K562 (cell line): ENCODE data around the gene ARMC2. TPM values are rescaled to one million over a fixed set of nuclear protein-coding genes. Genes with fewer than 3 reads are reported as not detected.
A peak's percentile ranks its signal among the peaks of the same experiment; 100 is the strongest.

Source experiments
- ATF1 ChIP-seq, 2 experiments: fragments of 450-650 bp in 1 of 2; IDR thresholded peaks; 2 replicates each; pipeline ENCODE4 v1.6.1; 2016; ENCODE audit warnings: missing compliant biosample characterization in 1 of 2, missing genetic modification characterization in 1 of 2
- CEBPG ChIP-seq, 3 experiments: fragments of 200-800 bp in 1 of 3; sonication (Bioruptor generic) in 1 of 3; sonication (generic) in 1 of 3; formaldehyde crosslinking in 1 of 3; IDR thresholded peaks in 2 of 3; conservative IDR thresholded peaks in 1 of 3; 2 replicates each; pipeline versions ENCODE4 v1.6.1 to v1.8.0; 2016 to 2022; ENCODE audit warnings: missing compliant biosample characterization in 2 of 3, missing genetic modification characterization in 2 of 3, mild to moderate bottlenecking in 1 of 3, missing genetic modification reagents in 1 of 3
- DACH1 ChIP-seq: fragments of 450-650 bp; IDR thresholded peaks from 2 replicates; pipeline ENCODE4 v1.6.1; 2018; ENCODE audit not compliant: partially characterized antibody
- ETV5 ChIP-seq: sonication (generic); formaldehyde crosslinking; IDR thresholded peaks from 2 replicates; pipeline ENCODE4 v1.4.0; 2020; ENCODE audit warnings: low read depth, mild to moderate bottlenecking, missing genetic modification reagents
- ETV6 ChIP-seq, 3 experiments: fragments of 150-350 bp in 1 of 3; sonication (generic) in 1 of 3; formaldehyde crosslinking in 1 of 3; IDR thresholded peaks; 2 replicates each; pipeline versions ENCODE4 v1.6.1 to v1.8.0; 2014 to 2022; ENCODE audit warnings: borderline replicate concordance in 2 of 3, low read depth in 2 of 3, antibody characterized with exemption in 1 of 3, low read length in 1 of 3, mild to moderate bottlenecking in 1 of 3, missing genetic modification reagents in 1 of 3
- JUND ChIP-seq, 2 experiments: IDR thresholded peaks; 2 replicates in 1 of 2; 3 replicates in 1 of 2; pipeline ENCODE4 v1.6.1; 2011; ENCODE audit warnings: borderline replicate concordance in 2 of 2, low read depth in 2 of 2, low read length in 2 of 2, improper control_type of control experiment in 1 of 2, missing biosample characterization in 1 of 2, missing genetic modification characterization in 1 of 2, missing genetic modification reagents in 1 of 2
- KDM4B ChIP-seq, 2 experiments: fragments of 450-650 bp in 1 of 2; sonication (generic) in 1 of 2; IDR thresholded peaks; 2 replicates each; pipeline ENCODE4 v1.6.1; 2016 to 2017; ENCODE audit warnings: borderline replicate concordance in 2 of 2, antibody characterized with exemption in 1 of 2, low read depth in 1 of 2, mild to moderate bottlenecking in 1 of 2
- MAFK ChIP-seq: IDR thresholded peaks from 2 replicates; pipeline ENCODE4 v1.6.1; 2011; ENCODE audit warnings: low read length, improper control_type of control experiment
- MYNN ChIP-seq, 2 experiments: sonication (generic); formaldehyde crosslinking in 1 of 2; IDR thresholded peaks; 2 replicates each; pipeline versions ENCODE4 v1.5.0 to v1.6.1; 2016 to 2020; ENCODE audit warnings: antibody characterized with exemption in 1 of 2, missing genetic modification reagents in 1 of 2
- POLR3G ChIP-seq: IDR thresholded peaks from 2 replicates; pipeline ENCODE4 v1.6.1; 2011; ENCODE audit not compliant: insufficient read length, insufficient replicate concordance; ENCODE audit errors: extremely low read depth
- PPARD ChIP-seq: fragments of 250-450 bp; sonication (Bioruptor Pico); IDR thresholded peaks from 2 replicates; pipeline ENCODE4 v1.8.0; 2022; ENCODE audit warnings: inconsistent platforms, mild to moderate bottlenecking, moderate library complexity
- SMARCE1 ChIP-seq: fragments of 450-650 bp; IDR thresholded peaks from 2 replicates; pipeline ENCODE4 v1.7.1; 2016; ENCODE audit warnings: mild to moderate bottlenecking
- ZMIZ1 ChIP-seq, 2 experiments: fragments of 150-350 bp in 1 of 2; IDR thresholded peaks; 2 replicates each; pipeline ENCODE4 v1.6.1; 2012 to 2016; ENCODE audit warnings: low read depth in 2 of 2, low read length in 2 of 2, mild to moderate bottlenecking in 1 of 2, moderate library complexity in 1 of 2
- ZNF75A ChIP-seq: fragments of 450-650 bp; formaldehyde crosslinking; IDR thresholded peaks from 2 replicates; pipeline ENCODE4 v1.4.0; 2020; ENCODE audit warnings: mild to moderate bottlenecking
- polyA plus RNA-seq, 8 experiments: library from polyadenylated mRNA; depleted of rRNA in 4 of 8; stranded (reverse) in 5 of 8; unstranded in 3 of 8; fragments of >200 nt; fragmentation: Nextera tagmentation in 2 of 8; fragmentation: Illumina TruSeq in 1 of 8; extraction: Ambion mirVana in 2 of 8; extraction: Trizol in 1 of 8; gene quantifications; 2 replicates each; pipeline versions ENCODE4 v1.2.1 to v1.2.3, GENCODE V29; 2011 to 2014; ENCODE audit warnings: inconsistent platforms in 1 of 8, missing spikeins in 1 of 8
- total RNA-seq, 7 experiments: library from RNA; depleted of rRNA in 6 of 7; stranded (reverse); fragments of >200 nt in 6 of 7; fragmentation: Illumina TruSeq in 2 of 7; extraction: Trizol in 2 of 7; gene quantifications; 2 replicates each; pipeline versions ENCODE4 v1.2.1 to v1.2.3, GENCODE V29; 2011 to 2021; ENCODE audit warnings: low replicate concordance in 1 of 7
- TF ChIP-seq, protein P1 (sequence below): fragments of 250-450 bp; sonication (Bioruptor Pico); IDR thresholded peaks from 2 replicates; pipeline ENCODE4 v1.5.1; 2021; ENCODE audit warnings: mild to moderate bottlenecking
- TF ChIP-seq, protein P2 (sequence below), 3 experiments: fragments of 200-800 bp in 1 of 3; fragments of 250-450 bp in 1 of 3; fragments of 450-650 bp in 1 of 3; sonication (Bioruptor Pico) in 1 of 3; sonication (Bioruptor generic) in 1 of 3; formaldehyde crosslinking in 1 of 3; IDR thresholded peaks; 2 replicates each; pipeline versions ENCODE4 v1.6.1 to v1.8.0; 2016 to 2022; ENCODE audit warnings: mild to moderate bottlenecking in 2 of 3, missing genetic modification characterization in 2 of 3, missing compliant biosample characterization in 1 of 3, moderate library complexity in 1 of 3

ARMC2 gene
- total and polyA plus RNA-seq, 9 of the 15 experiments (the other 6 are each of a cell fraction or from before 2014, with no cell fraction given) = 0.14 to 3.0 (median 0.82) TPM

DNA sequence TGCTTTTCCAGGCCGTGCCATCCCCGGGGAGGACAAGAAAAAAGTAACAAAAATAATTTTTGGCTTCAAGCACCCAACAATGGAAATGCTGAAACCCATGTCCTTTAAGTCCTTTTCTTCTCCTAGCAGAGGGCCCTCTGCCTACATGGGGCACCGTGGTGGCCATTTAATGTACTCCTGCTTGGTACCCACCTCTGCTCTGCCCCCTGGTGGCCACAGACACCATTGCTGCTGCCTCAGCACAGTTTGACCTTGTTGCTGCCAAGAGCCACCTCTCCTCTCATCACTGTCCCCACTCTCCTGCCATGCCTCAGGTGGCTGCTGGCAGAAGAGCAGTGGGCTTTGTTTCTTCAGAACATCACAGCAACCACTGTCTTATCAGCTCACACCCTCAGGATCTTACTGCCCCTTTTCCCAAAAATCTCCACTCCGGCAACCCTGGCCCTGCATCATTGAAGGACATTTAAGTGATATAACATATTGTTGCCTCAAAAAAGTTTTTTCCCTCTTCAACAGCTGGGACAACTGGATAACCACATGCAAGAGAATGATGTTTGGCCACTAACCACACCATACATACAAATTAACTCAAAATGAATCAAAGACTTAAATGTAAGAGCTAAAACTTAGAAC is 12.9 kb upstream of the ARMC2 start (continued):
- TF ChIP-seq ZMIZ1 (IDR thresholded peaks at IDR 0.05; ENCODE audit: low read depth in 2 of 2, low read length in 2 of 2) = no peak
- TF ChIP-seq, protein P1, sequence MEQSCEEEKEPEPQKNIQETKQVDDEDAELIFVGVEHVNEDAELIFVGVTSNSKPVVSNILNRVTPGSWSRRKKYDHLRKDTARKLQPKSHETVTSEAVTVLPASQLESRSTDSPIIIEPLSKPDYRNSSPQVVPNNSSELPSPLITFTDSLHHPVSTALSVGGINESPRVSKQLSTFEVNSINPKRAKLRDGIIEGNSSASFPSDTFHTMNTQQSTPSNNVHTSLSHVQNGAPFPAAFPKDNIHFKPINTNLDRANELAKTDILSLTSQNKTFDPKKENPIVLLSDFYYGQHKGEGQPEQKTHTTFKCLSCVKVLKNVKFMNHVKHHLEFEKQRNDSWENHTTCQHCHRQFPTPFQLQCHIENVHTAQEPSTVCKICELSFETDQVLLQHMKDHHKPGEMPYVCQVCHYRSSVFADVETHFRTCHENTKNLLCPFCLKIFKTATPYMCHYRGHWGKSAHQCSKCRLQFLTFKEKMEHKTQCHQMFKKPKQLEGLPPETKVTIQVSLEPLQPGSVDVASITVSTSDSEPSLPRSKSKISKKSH (CRISPR knock-in tag) = no peak
- peak; percentile 84 for TF ChIP-seq MAFK
- TF ChIP-seq, protein P2, sequence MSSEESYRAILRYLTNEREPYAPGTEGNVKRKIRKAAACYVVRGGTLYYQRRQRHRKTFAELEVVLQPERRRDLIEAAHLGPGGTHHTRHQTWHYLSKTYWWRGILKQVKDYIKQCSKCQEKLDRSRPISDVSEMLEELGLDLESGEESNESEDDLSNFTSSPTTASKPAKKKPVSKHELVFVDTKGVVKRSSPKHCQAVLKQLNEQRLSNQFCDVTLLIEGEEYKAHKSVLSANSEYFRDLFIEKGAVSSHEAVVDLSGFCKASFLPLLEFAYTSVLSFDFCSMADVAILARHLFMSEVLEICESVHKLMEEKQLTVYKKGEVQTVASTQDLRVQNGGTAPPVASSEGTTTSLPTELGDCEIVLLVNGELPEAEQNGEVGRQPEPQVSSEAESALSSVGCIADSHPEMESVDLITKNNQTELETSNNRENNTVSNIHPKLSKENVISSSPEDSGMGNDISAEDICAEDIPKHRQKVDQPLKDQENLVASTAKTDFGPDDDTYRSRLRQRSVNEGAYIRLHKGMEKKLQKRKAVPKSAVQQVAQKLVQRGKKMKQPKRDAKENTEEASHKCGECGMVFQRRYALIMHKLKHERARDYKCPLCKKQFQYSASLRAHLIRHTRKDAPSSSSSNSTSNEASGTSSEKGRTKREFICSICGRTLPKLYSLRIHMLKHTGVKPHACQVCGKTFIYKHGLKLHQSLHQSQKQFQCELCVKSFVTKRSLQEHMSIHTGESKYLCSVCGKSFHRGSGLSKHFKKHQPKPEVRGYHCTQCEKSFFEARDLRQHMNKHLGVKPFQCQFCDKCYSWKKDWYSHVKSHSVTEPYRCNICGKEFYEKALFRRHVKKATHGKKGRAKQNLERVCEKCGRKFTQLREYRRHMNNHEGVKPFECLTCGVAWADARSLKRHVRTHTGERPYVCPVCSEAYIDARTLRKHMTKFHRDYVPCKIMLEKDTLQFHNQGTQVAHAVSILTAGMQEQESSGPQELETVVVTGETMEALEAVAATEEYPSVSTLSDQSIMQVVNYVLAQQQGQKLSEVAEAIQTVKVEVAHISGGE (CRISPR knock-in tag; IDR thresholded peaks at IDR 0.05) = no peak
- TF ChIP-seq DACH1 = no peak
- TF ChIP-seq JUND (IDR thresholded peaks at IDR 0.05; ENCODE audit: borderline replicate concordance, low read depth, low read length) = 0 out of 2 replicates have a peak, but pooled peaks have one; percentile 12
- TF ChIP-seq JUND (tag; IDR thresholded peaks at IDR 0.05; ENCODE audit: borderline replicate concordance, low read depth, low read length) = no peak; the same call in 2 of the 3 replicates
- no peak for TF ChIP-seq PPARD (CRISPR knock-in tag)
- no peak for TF ChIP-seq CEBPG (CRISPR knock-in tag; IDR thresholded peaks at IDR 0.05)
- no peak for TF ChIP-seq CEBPG (tag; conservative IDR thresholded peaks at IDR 0.05 in 1 of 2, IDR thresholded peaks at IDR 0.05 in 1 of 2)
- no peak for TF ChIP-seq KDM4B (IDR thresholded peaks at IDR 0.05; ENCODE audit: borderline replicate concordance in 2 of 2, low read depth in 1 of 2)
- TF ChIP-seq ZNF75A (CRISPR knock-in tag) = no peak
- TF ChIP-seq MYNN (IDR thresholded peaks at IDR 0.05) = peak; percentile 57; the same call in 1 of the 2 replicates
- no peak for TF ChIP-seq MYNN (CRISPR knock-in tag; IDR thresholded peaks at IDR 0.05)
- TF ChIP-seq POLR3G = no peak
- TF ChIP-seq ETV5 (CRISPR knock-in tag) = no peak
- TF ChIP-seq SMARCE1 = no peak
- TF ChIP-seq ETV6 (IDR thresholded peaks at IDR 0.05; ENCODE audit: borderline replicate concordance in 1 of 2, low read depth in 2 of 2, low read length in 1 of 2) = no peak
- no peak for TF ChIP-seq ETV6 (CRISPR knock-in tag; IDR thresholded peaks at IDR 0.05; ENCODE audit: borderline replicate concordance)
- TF ChIP-seq ATF1 (CRISPR knock-in tag; IDR thresholded peaks at IDR 0.05) = no peak
- TF ChIP-seq ATF1 (tag; IDR thresholded peaks at IDR 0.05) = no peak
